Measurements from ENCODE around the gene C5orf58.

DNA sequence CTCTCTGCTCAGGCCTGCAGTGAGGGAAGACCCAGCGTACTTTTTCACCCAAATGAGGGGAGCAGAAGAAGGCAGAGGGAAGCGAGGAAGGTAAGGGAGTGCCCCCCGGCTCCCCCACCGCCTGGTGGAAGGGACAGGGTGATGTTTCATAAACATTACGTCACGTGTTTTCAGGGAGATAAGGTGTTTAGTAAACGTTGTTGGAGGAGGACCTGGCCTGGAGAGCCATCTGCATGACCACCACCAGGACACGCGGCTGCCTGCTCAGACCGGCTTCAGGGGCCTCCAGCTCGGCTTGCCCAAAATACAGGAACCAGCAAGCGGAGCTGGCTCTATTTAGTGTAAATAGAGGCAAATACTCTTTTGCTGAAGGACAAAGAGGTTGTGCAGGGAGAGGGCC, 40.0 kb upstream of the C5orf58 start:
- TF ChIP-seq, protein P1, sequence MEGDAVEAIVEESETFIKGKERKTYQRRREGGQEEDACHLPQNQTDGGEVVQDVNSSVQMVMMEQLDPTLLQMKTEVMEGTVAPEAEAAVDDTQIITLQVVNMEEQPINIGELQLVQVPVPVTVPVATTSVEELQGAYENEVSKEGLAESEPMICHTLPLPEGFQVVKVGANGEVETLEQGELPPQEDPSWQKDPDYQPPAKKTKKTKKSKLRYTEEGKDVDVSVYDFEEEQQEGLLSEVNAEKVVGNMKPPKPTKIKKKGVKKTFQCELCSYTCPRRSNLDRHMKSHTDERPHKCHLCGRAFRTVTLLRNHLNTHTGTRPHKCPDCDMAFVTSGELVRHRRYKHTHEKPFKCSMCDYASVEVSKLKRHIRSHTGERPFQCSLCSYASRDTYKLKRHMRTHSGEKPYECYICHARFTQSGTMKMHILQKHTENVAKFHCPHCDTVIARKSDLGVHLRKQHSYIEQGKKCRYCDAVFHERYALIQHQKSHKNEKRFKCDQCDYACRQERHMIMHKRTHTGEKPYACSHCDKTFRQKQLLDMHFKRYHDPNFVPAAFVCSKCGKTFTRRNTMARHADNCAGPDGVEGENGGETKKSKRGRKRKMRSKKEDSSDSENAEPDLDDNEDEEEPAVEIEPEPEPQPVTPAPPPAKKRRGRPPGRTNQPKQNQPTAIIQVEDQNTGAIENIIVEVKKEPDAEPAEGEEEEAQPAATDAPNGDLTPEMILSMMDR (IDR thresholded peaks at IDR 0.05; ENCODE audit: insufficient read depth, low read depth, low read length) = no peak
- no peak for TF ChIP-seq EZH2 (IDR thresholded peaks at IDR 0.05; ENCODE audit: insufficient read depth, low read length)
